ENCODE data around the gene STYXL2. TPM values are rescaled to one million over a fixed set of nuclear protein-coding genes. Genes with fewer than 3 reads are reported as not detected.

Gene STYXL2
- not detected in 2 replicates for total RNA-seq

DNA sequence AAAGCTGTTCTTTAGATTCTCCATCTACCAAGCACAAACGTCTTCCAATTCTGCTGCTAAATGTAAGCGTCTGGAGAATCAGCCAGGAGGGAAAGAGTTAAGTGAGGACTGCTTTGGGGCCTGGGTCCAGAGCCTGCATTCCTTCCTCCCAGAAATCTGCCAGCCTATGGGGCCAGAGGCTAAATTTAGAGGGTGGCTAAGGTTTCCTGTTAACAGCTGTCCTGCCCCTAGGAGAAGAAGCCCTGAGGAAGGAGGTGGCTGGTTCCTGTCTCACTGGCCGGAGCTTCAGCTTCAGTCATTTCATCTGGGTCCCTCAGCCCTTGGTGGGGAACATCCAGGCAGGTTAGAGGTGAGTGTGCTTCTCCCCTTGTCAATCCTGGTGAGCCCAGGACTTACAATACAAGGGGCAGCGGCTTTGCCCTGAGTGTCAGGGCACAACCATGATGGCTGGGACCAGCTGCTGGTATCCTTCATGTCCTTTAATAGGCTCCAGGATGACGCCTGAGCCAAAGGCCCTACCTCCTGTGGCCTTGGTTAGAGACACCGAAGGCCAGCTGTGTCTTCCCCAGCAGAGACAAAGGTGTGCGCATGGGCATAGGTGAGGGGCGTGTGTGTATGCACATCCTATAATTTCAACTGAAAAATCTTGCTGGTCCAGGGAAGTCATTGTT lies at the start of gene STYXL2:
STYXL2 (plus strand) TSS at position 230 of the 671 bp plus-strand sequence. CDS start 775 bp downstream, outside the sequence.
- no peak within 1 kb of the TSS for H3K4me3 ChIP-seq (ENCODE audit: low read depth, low read length)
- TF ChIP-seq, protein P1, sequence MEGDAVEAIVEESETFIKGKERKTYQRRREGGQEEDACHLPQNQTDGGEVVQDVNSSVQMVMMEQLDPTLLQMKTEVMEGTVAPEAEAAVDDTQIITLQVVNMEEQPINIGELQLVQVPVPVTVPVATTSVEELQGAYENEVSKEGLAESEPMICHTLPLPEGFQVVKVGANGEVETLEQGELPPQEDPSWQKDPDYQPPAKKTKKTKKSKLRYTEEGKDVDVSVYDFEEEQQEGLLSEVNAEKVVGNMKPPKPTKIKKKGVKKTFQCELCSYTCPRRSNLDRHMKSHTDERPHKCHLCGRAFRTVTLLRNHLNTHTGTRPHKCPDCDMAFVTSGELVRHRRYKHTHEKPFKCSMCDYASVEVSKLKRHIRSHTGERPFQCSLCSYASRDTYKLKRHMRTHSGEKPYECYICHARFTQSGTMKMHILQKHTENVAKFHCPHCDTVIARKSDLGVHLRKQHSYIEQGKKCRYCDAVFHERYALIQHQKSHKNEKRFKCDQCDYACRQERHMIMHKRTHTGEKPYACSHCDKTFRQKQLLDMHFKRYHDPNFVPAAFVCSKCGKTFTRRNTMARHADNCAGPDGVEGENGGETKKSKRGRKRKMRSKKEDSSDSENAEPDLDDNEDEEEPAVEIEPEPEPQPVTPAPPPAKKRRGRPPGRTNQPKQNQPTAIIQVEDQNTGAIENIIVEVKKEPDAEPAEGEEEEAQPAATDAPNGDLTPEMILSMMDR (IDR thresholded peaks at IDR 0.05; ENCODE audit: insufficient read depth, low read depth, low read length) = no peak
- DNase-seq (ENCODE audit: low read depth) = no peak

DNA sequence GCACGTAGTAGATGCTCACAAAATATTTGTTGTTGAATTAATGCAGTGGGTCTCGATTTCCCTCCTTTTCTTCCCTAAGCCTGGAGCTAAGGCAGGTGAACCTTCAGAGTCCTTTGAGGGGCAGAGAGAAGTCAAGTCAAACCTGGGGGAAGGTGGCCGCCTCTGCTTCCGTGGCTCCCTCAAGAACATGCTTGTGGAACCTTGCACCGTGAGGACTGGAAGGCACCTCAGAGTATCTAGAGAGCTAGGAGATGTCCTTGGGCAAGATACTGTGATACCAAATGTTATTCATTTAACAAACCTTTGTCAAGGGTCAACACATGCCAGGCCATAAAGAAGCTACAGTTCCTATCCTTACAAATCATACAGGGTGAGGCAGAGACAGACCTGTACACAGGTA lies 42.0 kb upstream of the STYXL2 start:
- TF ChIP-seq, protein P1 (IDR thresholded peaks at IDR 0.05; ENCODE audit: insufficient read depth, low read depth, low read length) = no peak
- H3K4me3 ChIP-seq (ENCODE audit: low read depth, low read length) = no peak overlapping the region
- no peak for DNase-seq (ENCODE audit: low read depth)

DNA sequence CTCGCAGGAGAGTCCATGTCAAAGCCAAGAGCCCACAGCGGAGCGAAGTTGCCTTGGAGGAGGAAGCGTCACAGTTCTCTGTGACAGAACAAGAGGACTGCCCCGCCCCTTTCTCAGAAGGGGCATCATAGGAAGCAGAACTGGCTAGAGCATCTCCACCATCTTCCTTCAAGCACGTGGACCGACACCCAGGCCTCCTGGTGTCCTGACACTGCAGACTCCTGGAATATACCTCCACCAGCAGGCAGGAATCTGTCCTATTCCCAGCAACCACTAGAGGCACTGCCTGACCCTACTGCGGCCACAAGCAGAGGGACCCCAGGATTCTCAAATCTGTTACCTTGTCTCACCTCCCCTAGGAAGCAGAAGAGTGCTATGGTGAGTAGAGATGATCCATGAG lies 41.5 kb upstream of the STYXL2 start:
- TF ChIP-seq, protein P1 (IDR thresholded peaks at IDR 0.05; ENCODE audit: insufficient read depth, low read depth, low read length) = peak; percentile 53
- peak; percentile 3 for DNase-seq (ENCODE audit: low read depth)
- H3K4me3 ChIP-seq (ENCODE audit: low read depth, low read length) = no peak overlapping the region

DNA sequence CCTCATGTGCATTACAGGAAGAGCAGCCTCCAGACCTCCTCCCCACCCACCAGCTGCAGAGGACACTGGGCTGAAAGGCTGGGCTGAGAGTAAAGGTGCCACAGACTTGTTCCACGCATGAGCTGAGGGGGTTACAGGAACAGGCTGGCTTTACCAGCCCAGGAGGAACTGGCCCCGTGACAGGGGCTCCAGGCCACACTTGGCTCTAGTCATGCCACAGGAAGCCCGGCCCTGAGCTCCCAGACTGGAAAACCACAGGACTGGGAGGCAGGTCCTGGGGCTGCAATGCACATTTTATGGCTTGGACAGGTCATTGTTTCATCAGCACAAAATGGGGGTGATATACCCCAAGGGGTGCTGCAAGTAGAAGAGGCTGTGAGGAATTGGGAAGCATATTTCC lies 39.3 kb upstream of the STYXL2 start:
- TF ChIP-seq, protein P1 (IDR thresholded peaks at IDR 0.05; ENCODE audit: insufficient read depth, low read depth, low read length) = no peak
- H3K4me3 ChIP-seq (ENCODE audit: low read depth, low read length) = no peak overlapping the region
- DNase-seq (ENCODE audit: low read depth) = no peak

DNA sequence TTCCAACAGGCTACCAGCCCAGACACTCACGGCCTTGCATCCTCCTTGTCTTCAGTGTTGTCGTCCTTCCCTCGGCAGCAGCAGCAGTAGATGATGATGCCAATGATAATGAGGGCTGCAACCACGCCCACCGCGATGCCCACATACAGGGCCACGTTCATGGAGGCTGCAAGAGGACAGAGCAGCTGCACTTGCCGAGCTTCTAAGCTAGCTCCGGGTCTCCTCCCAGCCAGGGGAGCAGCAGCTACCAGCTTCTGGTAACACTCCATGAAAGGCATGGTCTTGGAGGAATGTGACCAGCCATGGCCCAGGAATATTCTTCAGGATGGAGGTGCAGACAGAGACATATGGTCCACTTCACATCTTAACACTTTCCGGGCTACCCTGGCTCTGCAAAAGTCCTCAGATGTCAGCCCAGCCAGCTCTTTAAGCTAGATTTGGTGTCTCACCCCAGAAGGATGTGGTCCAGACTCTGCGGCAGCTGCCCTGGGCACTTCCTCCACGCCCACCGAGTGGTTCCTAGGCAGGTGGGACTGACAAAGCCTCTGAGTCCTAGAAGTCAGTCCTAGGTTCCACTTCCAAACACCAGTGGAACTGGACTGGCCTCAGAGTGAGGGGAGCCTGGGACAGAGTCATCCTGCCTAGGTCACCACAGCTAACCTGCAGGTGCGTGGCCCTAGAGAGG lies 38.8 kb upstream of the STYXL2 start:
- DNase-seq (ENCODE audit: low read depth) = no peak
- TF ChIP-seq, protein P1 (IDR thresholded peaks at IDR 0.05; ENCODE audit: insufficient read depth, low read depth, low read length) = no peak
- no peak overlapping the region for H3K4me3 ChIP-seq (ENCODE audit: low read depth, low read length)

DNA sequence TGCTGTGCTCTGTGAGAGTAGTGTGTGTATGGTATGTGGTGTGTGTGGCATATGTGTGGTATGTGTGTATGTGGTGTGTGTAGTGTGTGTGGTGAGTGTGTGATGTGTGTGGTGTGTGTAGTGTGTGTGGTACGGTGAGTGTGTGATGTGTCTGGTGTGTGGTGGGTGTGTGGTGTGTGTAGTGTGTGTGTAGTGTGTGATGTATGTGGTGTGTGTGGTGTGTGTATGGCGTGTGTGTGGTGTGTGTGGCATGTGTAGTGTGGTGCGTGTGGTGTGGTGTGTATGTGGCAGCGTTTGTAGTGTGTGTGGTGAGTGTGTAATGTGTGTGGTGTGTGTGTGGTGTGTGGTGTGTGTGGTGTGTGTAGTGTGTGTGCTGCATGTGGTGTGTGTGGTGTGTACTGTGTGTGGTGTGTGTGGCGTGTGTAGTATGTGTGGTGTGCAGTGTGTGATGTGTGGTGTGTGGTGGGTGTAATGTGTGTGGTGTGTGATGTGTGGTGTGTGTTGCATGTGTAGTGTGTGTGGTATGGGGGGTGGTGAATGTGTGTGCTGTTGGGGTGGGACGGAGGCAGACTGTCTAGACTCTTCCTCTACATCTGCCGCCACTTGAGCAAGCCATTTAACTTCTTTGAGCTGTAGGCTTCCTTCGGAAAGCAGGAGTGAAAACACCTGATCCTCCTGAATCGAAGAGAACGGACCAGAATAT lies 37.2 kb upstream of the STYXL2 start:
- DNase-seq (ENCODE audit: low read depth) = no peak
- TF ChIP-seq, protein P1 (IDR thresholded peaks at IDR 0.05; ENCODE audit: insufficient read depth, low read depth, low read length) = no peak
- H3K4me3 ChIP-seq (ENCODE audit: low read depth, low read length) = no peak overlapping the region
